Adipocyte (in vitro differentiated cells): ENCODE measurements around the gene ATP13A4.
A peak's percentile ranks its signal among the peaks of the same experiment; 100 is the strongest.

Experiments
- DNase-seq: peaks from one replicate; pipeline ENCODE4 v3.0.0-alpha.2; 2015; ENCODE audit warnings: low read depth
- H3K27me3 ChIP-seq: replicated peaks from 2 replicates; pipeline ENCODE4 v1.7.0; 2013; ENCODE audit warnings: mild to moderate bottlenecking, low read length, moderate library complexity; ENCODE audit not compliant: control insufficient read depth, insufficient read depth
- H3K36me3 ChIP-seq: 2 replicates; pipeline ENCODE4 v1.7.0; 2013; ENCODE audit warnings: low read length, mild to moderate bottlenecking, moderate library complexity; ENCODE audit not compliant: control insufficient read depth, insufficient read depth, severe bottlenecking
- H3K4me1 ChIP-seq: 2 replicates; pipeline ENCODE4 v1.7.0; 2013; ENCODE audit warnings: mild to moderate bottlenecking, low read length, moderate library complexity; ENCODE audit not compliant: control insufficient read depth, insufficient read depth
- H3K4me3 ChIP-seq: 2 replicates; pipeline ENCODE4 v1.7.0; 2013; ENCODE audit warnings: mild to moderate bottlenecking, low read length, moderate library complexity
- H3K9ac ChIP-seq: 2 replicates; pipeline ENCODE4 v1.7.0; 2013; ENCODE audit warnings: mild to moderate bottlenecking, low read length, moderate library complexity
- H3K9me3 ChIP-seq: 2 replicates; pipeline ENCODE4 v1.7.0; 2013; ENCODE audit warnings: mild to moderate bottlenecking, low read length, moderate library complexity; ENCODE audit not compliant: control insufficient read depth

Gene ATP13A4

DNA sequence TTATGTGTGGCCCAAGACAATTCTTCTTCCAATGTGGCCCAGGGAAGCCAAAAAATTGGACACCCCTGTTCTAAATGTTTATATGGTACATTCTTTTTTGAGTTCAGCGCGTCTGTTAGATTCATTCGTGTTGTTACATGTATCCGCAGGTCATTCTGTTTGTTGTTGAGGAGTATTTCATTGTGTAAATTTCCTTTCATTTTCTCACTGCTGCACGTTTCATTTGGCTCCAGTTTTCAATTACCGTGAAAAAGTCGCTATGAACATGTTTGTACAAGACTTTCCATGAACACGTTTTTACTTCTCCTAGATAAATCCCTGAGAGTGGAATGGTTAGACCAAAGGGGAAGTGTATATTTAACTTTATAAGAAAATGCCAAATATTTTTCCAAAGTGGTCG, 30.8 kb upstream of the ATP13A4 start:
- H3K27me3 ChIP-seq: no peaks in the 10 kb centered on the region
- no peaks in the 10 kb centered on the region for H3K9me3 ChIP-seq
- no peaks in the 10 kb centered on the region for H3K4me1 ChIP-seq
- no peaks in the 10 kb centered on the region for H3K36me3 ChIP-seq
- H3K9ac ChIP-seq: no peak overlapping the region
- H3K4me3 ChIP-seq: no peak overlapping the region
- DNase-seq: no peak

DNA sequence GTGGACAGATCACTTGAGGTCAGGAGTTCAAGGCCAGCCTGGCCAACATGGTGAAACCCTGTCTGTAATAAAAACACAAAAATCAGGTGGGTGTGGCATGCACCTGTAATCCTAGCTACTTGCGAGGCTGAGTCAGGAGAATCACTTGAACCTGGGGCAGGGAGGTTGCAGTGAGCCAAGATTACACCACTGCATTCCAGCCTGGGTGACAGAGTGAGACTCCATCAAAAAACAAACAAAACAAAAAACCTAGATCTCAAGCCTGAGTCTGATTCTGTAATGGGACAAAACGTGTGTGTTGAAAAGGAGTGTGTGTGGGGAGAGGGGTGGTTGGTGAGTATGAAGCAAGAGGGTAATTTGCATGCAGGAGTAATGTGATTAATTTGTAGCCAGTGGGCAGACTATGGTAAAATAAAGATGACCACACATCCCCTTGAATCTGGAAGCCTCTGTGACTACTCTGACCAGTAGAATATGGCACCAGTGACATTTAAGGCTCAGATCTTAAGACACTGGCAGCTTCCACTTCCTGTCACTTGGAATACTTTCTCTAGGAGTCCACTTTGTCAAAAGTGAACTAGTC, 19.9 kb upstream of the ATP13A4 start:
- H3K9ac ChIP-seq: no peak overlapping the region
- DNase-seq: no peak
- no peak overlapping the region for H3K4me3 ChIP-seq
- H3K36me3 ChIP-seq: no peaks in the 10 kb centered on the region
- H3K9me3 ChIP-seq: no peaks in the 10 kb centered on the region
- H3K4me1 ChIP-seq: no peaks in the 10 kb centered on the region
- H3K27me3 ChIP-seq: no peaks in the 10 kb centered on the region

DNA sequence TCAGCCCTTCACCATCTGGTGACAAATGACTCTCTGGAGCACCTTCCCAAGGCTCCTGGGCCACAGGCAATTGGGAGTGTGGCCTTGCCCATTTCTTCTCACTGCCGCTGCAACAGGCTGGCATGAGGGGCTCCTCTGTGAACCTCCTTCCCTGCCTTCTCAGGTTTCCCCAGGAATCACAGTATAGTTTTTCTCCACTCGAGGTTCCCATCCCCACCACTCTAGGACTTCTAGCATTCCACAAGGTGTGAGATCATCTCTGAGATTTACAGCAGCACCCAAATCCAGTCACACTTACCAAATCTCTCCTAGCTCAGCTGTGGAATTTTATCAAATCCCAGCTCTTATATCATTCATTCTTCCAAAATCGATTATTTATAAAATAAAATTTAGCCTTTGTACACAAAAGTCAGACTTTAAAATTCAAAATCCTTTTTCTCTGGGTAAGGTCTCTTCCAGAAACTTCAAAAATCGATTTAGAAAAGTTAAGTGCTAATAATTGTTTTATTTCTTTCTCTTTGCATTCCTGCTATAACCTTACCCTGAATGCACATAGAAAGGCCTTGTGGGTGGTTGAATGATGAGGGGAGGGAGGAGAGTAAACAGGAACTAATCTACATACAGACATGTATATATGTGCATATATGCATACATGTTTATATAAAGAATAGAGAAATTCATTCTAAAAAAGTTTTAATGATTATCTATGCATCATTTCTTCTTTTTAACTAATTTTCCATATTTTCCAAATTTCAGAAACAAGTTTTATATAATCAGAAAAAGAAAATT, 18.9 kb upstream of the ATP13A4 start:
- no peaks in the 10 kb centered on the region for H3K4me1 ChIP-seq
- no peak for DNase-seq
- H3K27me3 ChIP-seq: no peaks in the 10 kb centered on the region
- no peak overlapping the region for H3K9ac ChIP-seq
- no peaks in the 10 kb centered on the region for H3K36me3 ChIP-seq
- H3K4me3 ChIP-seq: no peak overlapping the region
- H3K9me3 ChIP-seq: no peaks in the 10 kb centered on the region

DNA sequence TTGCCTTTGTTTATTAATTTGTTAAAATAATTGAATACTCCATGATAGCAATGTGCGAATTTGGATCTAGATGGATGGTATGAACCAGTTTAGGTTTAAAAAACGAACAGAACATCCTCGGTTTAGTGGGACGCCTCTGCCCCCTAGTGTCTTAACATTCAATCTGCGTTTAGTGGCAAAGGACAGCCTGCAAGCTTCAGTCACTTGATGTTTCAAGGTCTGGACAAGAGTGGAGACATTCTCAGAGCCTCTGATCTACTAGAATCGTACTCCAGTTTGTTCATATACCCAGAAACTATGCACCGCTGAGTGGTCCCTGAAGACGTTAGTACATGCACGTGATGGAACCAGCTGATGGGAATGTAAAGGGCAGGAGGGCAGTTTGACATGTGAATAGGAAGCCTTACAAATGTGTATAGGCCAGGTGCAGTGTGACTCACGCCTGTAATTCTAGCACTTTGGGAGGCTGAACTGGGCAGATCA, 17.8 kb upstream of the ATP13A4 start:
- Histone ChIP-seq H3K4me3 (no peak overlapping the region), H3K4me1 (no peaks in the 10 kb centered on the region), H3K27me3 (no peaks in the 10 kb centered on the region), H3K9me3 (no peaks in the 10 kb centered on the region), H3K9ac (no peak overlapping the region), H3K36me3 (no peaks in the 10 kb centered on the region)
- DNase-seq: peak; percentile 82

DNA sequence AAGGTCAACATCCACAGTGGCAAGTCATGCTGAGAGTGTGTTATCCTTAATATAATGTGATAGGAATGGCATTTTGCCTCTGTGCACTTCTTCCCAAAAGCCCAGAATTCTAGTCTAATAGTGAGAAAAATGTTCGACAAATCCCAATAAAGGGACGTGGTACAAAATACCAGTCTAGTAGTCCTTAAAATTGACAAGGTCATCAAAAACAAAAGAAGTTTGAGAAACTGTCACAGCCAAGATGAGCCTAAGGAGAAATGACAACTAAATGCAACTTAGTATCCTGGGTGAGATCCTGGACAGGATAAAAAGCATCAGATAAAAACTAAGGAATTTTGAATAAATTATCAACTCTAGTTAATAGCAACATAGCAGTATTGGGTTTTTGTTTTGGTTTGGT, 14.4 kb upstream of the ATP13A4 start:
- no peaks in the 10 kb centered on the region for H3K36me3 ChIP-seq
- H3K27me3 ChIP-seq: no peaks in the 10 kb centered on the region
- H3K4me3 ChIP-seq: no peak overlapping the region
- H3K9ac ChIP-seq: no peak overlapping the region
- no peaks in the 10 kb centered on the region for H3K9me3 ChIP-seq
- no peaks in the 10 kb centered on the region for H3K4me1 ChIP-seq
- DNase-seq: no peak

DNA sequence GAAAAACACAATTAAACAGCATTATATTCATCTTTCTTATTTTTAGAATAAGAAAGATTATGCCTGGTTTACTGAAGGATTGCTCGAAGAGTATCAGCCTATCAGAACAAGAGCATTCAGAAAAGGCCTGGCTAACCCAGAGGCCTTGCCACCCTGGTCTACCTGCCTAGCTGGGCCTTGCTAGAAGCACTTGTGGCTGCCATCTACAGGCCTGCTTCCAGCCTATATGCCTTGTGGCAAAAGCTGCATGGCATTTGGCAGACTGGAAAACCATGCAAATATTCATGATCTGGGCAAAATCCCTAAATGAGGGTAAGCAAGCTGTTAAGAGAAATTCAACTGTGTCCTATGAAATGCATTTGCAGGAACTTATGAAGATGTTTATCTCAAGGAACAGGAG, 9.3 kb upstream of the ATP13A4 start:
- H3K27me3 ChIP-seq: no peaks in the 10 kb centered on the region
- DNase-seq: no peak
- no peaks in the 10 kb centered on the region for H3K9me3 ChIP-seq
- no peak overlapping the region for H3K9ac ChIP-seq
- no peaks in the 10 kb centered on the region for H3K4me1 ChIP-seq
- H3K4me3 ChIP-seq: no peak overlapping the region
- H3K36me3 ChIP-seq: no peaks in the 10 kb centered on the region

DNA sequence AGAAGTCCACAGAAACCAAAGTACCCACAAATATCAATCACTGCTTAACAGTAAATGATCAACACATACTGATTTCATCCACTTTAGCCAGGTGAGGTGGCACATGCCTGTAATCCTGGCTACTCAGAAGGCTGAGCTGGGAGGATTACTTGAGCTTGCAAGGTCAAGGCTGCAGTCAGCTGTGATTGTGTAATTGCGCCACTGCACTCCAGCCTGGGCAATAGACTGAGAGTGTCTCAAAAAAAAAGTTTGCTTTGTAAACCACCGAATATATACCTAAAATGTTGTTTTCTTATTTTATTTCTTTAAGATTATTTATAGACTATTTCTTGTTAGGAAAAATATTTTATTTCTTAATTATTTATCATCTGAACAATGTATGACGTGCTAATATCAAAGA, 8.7 kb upstream of the ATP13A4 start:
- Histone ChIP-seq H3K9ac (no peak overlapping the region), H3K4me3 (no peak overlapping the region)

DNA sequence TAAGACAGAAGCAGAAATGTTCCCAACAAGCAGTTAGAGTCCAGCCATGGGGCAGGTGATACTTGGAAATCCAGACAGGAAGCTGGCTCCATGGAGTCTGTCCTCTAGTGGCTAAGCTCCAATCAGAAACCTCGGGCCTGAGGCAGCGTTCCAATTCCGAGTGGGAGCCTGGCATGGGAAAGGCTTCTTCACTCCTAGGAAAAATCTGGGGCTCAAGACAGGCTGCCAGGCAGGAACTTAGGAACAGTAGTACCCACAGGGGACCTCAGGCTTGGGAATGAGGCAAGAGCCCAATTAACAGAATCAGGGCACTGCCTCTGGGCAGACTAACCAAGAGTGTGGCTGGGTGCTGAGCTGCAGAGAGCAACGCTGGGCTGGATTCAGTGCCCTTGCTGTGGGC, 6.2 kb upstream of the ATP13A4 start:
- no peak overlapping the region for H3K9ac ChIP-seq
- H3K27me3 ChIP-seq: no peaks in the 10 kb centered on the region
- H3K9me3 ChIP-seq: no peaks in the 10 kb centered on the region
- H3K36me3 ChIP-seq: no peaks in the 10 kb centered on the region
- no peaks in the 10 kb centered on the region for H3K4me1 ChIP-seq
- DNase-seq: no peak
- H3K4me3 ChIP-seq: no peak overlapping the region

More for the DNA sequence above, 8.7 kb upstream of the ATP13A4 start:
- no peaks in the 10 kb centered on the region for H3K9me3 ChIP-seq
- no peaks in the 10 kb centered on the region for H3K27me3 ChIP-seq
- H3K36me3 ChIP-seq: no peaks in the 10 kb centered on the region
- DNase-seq: no peak
- H3K4me1 ChIP-seq: no peaks in the 10 kb centered on the region

DNA sequence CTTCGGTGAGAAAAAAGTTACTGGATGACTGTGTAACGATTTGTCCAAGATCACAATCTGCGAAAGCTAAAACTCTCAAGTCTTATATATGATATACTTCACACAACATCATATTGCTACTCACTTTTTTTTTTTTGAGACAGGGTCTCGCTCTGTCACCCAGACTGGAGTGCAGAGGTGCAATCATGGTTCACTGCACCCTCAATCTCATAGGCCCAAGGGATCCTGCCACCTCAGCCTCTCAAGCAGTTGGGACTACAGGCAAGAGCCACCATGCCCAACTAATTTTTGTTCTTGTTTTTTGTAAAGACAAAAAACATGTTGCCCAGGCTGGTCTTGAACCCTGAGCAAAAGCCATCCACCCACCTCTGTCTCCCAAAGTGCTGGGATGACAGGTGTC, 5.4 kb upstream of the ATP13A4 start:
- Histone ChIP-seq H3K9me3 (no peaks in the 10 kb centered on the region), H3K9ac (no peak overlapping the region), H3K4me1 (no peaks in the 10 kb centered on the region), H3K27me3 (peaks cover under 1% of the 10 kb centered on the region), H3K36me3 (no peaks in the 10 kb centered on the region), H3K4me3 (no peak overlapping the region)
- no peak for DNase-seq

DNA sequence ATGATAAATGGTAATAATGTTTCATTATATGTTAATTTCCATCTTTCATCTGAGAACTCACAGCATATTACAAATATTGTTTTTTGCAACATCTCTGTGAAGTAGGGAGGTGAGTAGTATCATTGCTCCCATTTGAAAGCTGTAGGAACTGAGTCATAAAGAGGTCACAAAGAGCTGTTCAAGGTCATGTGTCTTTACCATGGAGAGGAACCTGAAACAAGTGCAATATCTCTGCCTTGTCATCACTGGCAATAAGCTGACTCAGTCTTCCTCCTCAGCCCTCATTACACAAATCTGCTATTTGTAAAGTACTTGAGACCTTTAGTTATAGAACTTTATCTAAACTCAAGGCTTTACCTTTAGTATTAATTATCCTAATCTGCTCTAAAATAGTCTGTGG, 4.4 kb upstream of the ATP13A4 start:
- H3K9me3 ChIP-seq: no peaks in the 10 kb centered on the region
- H3K4me1 ChIP-seq: no peaks in the 10 kb centered on the region
- DNase-seq: no peak
- H3K9ac ChIP-seq: no peak overlapping the region
- no peak overlapping the region for H3K4me3 ChIP-seq
- no peaks in the 10 kb centered on the region for H3K36me3 ChIP-seq
- peaks cover 5% of the 10 kb centered on the region for H3K27me3 ChIP-seq

DNA sequence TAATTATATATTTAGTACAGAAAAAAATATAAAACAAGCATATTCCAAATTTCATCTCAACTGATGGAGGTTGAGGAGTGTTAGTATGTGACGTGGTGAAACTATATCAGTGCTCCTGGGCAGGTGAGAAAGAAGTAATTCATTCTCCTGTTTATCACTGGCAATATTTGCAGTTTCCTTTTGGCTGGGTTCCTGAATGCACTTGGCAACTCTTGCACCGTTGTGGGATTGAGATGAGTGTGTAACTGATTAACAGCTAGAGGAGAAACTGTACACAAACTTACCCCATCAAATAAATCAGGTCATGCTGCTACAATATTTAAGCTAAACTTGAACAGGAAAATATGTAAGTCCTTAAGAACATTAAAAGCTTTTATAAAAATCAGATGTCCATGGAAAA, 2.1 kb upstream of the ATP13A4 start:
- DNase-seq: no peak
- Histone ChIP-seq H3K36me3 (no peaks in the 10 kb centered on the region), H3K4me3 (no peak overlapping the region), H3K4me1 (no peaks in the 10 kb centered on the region), H3K27me3 (peaks cover 5% of the 10 kb centered on the region), H3K9me3 (no peaks in the 10 kb centered on the region), H3K9ac (no peak overlapping the region)
